Keratinocyte (primary cell): ENCODE data around the gene JAM2. TPM values are rescaled to one million over a fixed set of nuclear protein-coding genes. Genes with fewer than 3 reads are reported as not detected.
"Not testable (repeated sequence)": the region's sequence is repeated elsewhere in the genome, so short reads cannot be mapped to it uniquely, and the experiment has no call there.

Experiments
- DNase-seq: peaks from one replicate; pipeline ENCODE4 v3.0.0-alpha.2; 2011; ENCODE audit warnings: low read depth, missing footprints, low spot score
- FAIRE-seq: peaks from 2 replicates; lab custom pipeline; 2011; peaks lifted over from hg19 to GRCh38; lab: Jason Lieb, UNC
- H2AFZ ChIP-seq: 2 replicates; pipeline ENCODE4 v1.6.0; 2012; ENCODE audit warnings: low read length, control low read depth, inconsistent platforms; ENCODE audit not compliant: control insufficient read depth
- H3K27ac ChIP-seq: 2 replicates; pipeline ENCODE4 v1.5.1; 2011; ENCODE audit warnings: low read length; ENCODE audit not compliant: control insufficient read depth, insufficient read depth
- H3K27me3 ChIP-seq: 3 replicates; pipeline ENCODE4 v1.6.0; 2011; ENCODE audit warnings: low read length; ENCODE audit not compliant: control insufficient read depth, insufficient read depth; ENCODE audit errors: extremely low read depth
- H3K36me3 ChIP-seq, 2 experiments: 2 replicates in 1 of 2; 3 replicates in 1 of 2; pipeline ENCODE4 v1.5.1; 2011; ENCODE audit warnings: low read length in 2 of 2, mild to moderate bottlenecking in 1 of 2; ENCODE audit not compliant: control insufficient read depth in 2 of 2, insufficient read depth in 2 of 2; ENCODE audit errors: extremely low read depth in 1 of 2
- H3K4me1 ChIP-seq: 3 replicates; pipeline ENCODE4 v1.5.1; 2011; ENCODE audit warnings: low read length; ENCODE audit not compliant: control insufficient read depth, insufficient read depth; ENCODE audit errors: extremely low read depth
- H3K4me2 ChIP-seq: 3 replicates; pipeline ENCODE4 v1.6.0; 2011; ENCODE audit warnings: low read depth, low read length; ENCODE audit not compliant: control insufficient read depth, insufficient read depth; ENCODE audit errors: extremely low read depth
- H3K4me3 ChIP-seq, 3 experiments: fragments of 200-600 bp in 1 of 3; sonication (generic) in 1 of 3; 2 replicates in 2 of 3; 3 replicates in 1 of 3; pipeline ENCODE4 v1.5.1; 2011 to 2016; ENCODE audit warnings: low read length in 3 of 3, mild to moderate bottlenecking in 3 of 3, control low read depth in 2 of 3, inconsistent platforms in 1 of 3, low read depth in 1 of 3, mixed read lengths in 1 of 3, mixed run types in 1 of 3, moderate library complexity in 1 of 3; ENCODE audit not compliant: control insufficient read depth in 2 of 3, insufficient read depth in 2 of 3; ENCODE audit errors: extremely low read depth in 1 of 3
- H3K79me2 ChIP-seq: 2 replicates; pipeline ENCODE4 v1.6.0; 2012; ENCODE audit warnings: low read length; ENCODE audit not compliant: control insufficient read depth, insufficient read depth
- H3K9ac ChIP-seq: 3 replicates; pipeline ENCODE4 v1.6.0; 2011; ENCODE audit warnings: low read length; ENCODE audit not compliant: control insufficient read depth, insufficient read depth; ENCODE audit errors: extremely low read depth
- H3K9me1 ChIP-seq: 3 replicates; pipeline ENCODE4 v1.6.0; 2011; ENCODE audit warnings: low read length; ENCODE audit not compliant: control insufficient read depth, insufficient read depth; ENCODE audit errors: extremely low read depth
- H3K9me3 ChIP-seq: 2 replicates; pipeline ENCODE4 v1.5.1; 2012; ENCODE audit warnings: low read depth, low read length; ENCODE audit not compliant: control insufficient read depth
- H4K20me1 ChIP-seq: 3 replicates; pipeline ENCODE4 v1.6.0; 2011; ENCODE audit warnings: low read length; ENCODE audit not compliant: control insufficient read depth, insufficient read depth; ENCODE audit errors: extremely low read depth
- CTCF ChIP-seq, 3 experiments: IDR thresholded peaks in 1 of 3; conservative IDR thresholded peaks in 1 of 3; optimal IDR thresholded peaks in 1 of 3; 2 replicates in 2 of 3; 3 replicates in 1 of 3; pipeline versions ENCODE3 to v1.5.1; 2011; ENCODE audit warnings: low read length in 3 of 3, mild to moderate bottlenecking in 3 of 3, moderate library complexity in 2 of 3, control low read depth in 1 of 3, inconsistent platforms in 1 of 3; ENCODE audit not compliant: insufficient read depth in 2 of 3; ENCODE audit errors: extremely low read depth in 1 of 3
- EZH2 ChIP-seq: IDR thresholded peaks from one replicate; pipeline ENCODE4 v1.6.1; 2012; ENCODE audit warnings: inconsistent platforms, mild to moderate bottlenecking, low read length, moderate library complexity
- dilution Hi-C: fragments of 300-500 bp; cut with MboI; formaldehyde crosslinking; loops from one replicate; pipeline ENCODE4 v1.7.0; 2020; ENCODE audit warnings: low sequenced_read_pairs; ENCODE audit not compliant: extremely low pct_ligation_motif_present
- polyA plus RNA-seq, 5 experiments: library from polyadenylated mRNA; depleted of rRNA in 3 of 5; stranded (reverse) in 3 of 5; stranded (forward) in 1 of 5; unstranded in 1 of 5; fragments of >200 nt; gene quantifications; 1 replicate in 1 of 5; 2 replicates in 3 of 5; 3 replicates in 1 of 5; pipeline versions ENCODE4 v1.2.1 to v1.2.3, GENCODE V29; 2011 to 2012; ENCODE audit warnings: missing spikeins in 2 of 5, low read depth in 1 of 5, low replicate concordance in 1 of 5

JAM2 gene
- polyA plus RNA-seq, 1 donor (not counting 4 experiments of a cell fraction or from before 2014, with no cell fraction given), result not detected

GRCh38 chr21:25691976-25692375 lies 52.9 kb downstream of the JAM2 start:
- no peaks in the 10 kb centered on the region for H3K36me3 ChIP-seq
- H2AFZ ChIP-seq, result no peak overlapping the region
- H3K4me3 ChIP-seq, result no peak overlapping the region
- no peaks in the 10 kb centered on the region for H4K20me1 ChIP-seq
- H3K9me1 ChIP-seq, result no peaks in the 10 kb centered on the region
- H3K9me3 ChIP-seq, result no peaks in the 10 kb centered on the region
- H3K9ac ChIP-seq, result no peak overlapping the region
- H3K27me3 ChIP-seq, result no peaks in the 10 kb centered on the region
- TF ChIP-seq CTCF (optimal IDR thresholded peaks at IDR 0.05 in 1 of 3, IDR thresholded peaks at IDR 0.05 in 1 of 3, conservative IDR thresholded peaks at IDR 0.05 in 1 of 3; ENCODE audit: extremely low read depth in 1 of 3, insufficient read depth in 2 of 3, low read length in 3 of 3) (no peak), EZH2 (no peak)
- FAIRE-seq (no peak), DNase-seq (no peak)
- no peaks in the 10 kb centered on the region for H3K79me2 ChIP-seq
- no peak overlapping the region for H3K4me2 ChIP-seq
- dilution Hi-C loops, result no loop called here
- no peak overlapping the region for H3K27ac ChIP-seq
- H3K4me1 ChIP-seq, result no peaks in the 10 kb centered on the region

- H3K79me2 ChIP-seq, H2AFZ ChIP-seq, FAIRE-seq, H3K4me2 ChIP-seq, H3K9me3 ChIP-seq, DNase-seq, H3K4me3 ChIP-seq, H3K4me1 ChIP-seq, dilution Hi-C loops, H3K36me3 ChIP-seq, H3K9ac ChIP-seq, H3K27ac ChIP-seq, H4K20me1 ChIP-seq, H3K27me3 ChIP-seq, H3K9me1 ChIP-seq: not testable (repeated sequence)
Measured at GRCh38 chr21:25695461-25695860, 56.4 kb downstream of the JAM2 start.

- Histone ChIP-seq H4K20me1 (no peaks in the 10 kb centered on the region), H3K9ac (no peak overlapping the region), H3K4me3 (no peak overlapping the region), H2AFZ (no peak overlapping the region), H3K79me2 (no peaks in the 10 kb centered on the region), H3K9me1 (no peaks in the 10 kb centered on the region), H3K36me3 (no peaks in the 10 kb centered on the region), H3K4me1 (no peaks in the 10 kb centered on the region), H3K4me2 (no peak overlapping the region), H3K27ac (no peak overlapping the region), H3K9me3 (no peaks in the 10 kb centered on the region), H3K27me3 (no peaks in the 10 kb centered on the region)
- dilution Hi-C loops, result no loop called here
- FAIRE-seq (no peak), DNase-seq (no peak)
- TF ChIP-seq CTCF (optimal IDR thresholded peaks at IDR 0.05 in 1 of 3, IDR thresholded peaks at IDR 0.05 in 1 of 3, conservative IDR thresholded peaks at IDR 0.05 in 1 of 3; ENCODE audit: extremely low read depth in 1 of 3, insufficient read depth in 2 of 3, low read length in 3 of 3) (no peak), EZH2 (no peak)
Measured at GRCh38 chr21:25700741-25701140, 61.7 kb downstream of the JAM2 start.
